Liver (tissue), 9 donors: ENCODE measurements around the gene PDGFC. TPM values are rescaled to one million over a fixed set of nuclear protein-coding genes. Genes with fewer than 3 reads are reported as not detected.
A peak's percentile ranks its signal among the peaks of the same experiment; 100 is the strongest.

Source experiments
- DNase-seq: peaks from one replicate; pipeline ENCODE4 v3.0.0-alpha.2; 2017; ENCODE audit warnings: low spot score
- H3K27ac ChIP-seq, 2 donors: one replicate each; pipeline ENCODE4 v1.7.0; 2013; ENCODE audit warnings: inconsistent platforms in 2 of 2, low read length in 2 of 2, control low read depth in 1 of 2, low read depth in 1 of 2, mild to moderate bottlenecking in 1 of 2
- H3K27me3 ChIP-seq, 4 donors: one replicate each; pipeline versions ENCODE4 v1.6.1 to v1.7.0; 2013; ENCODE audit warnings: low read length in 3 of 4, inconsistent platforms in 1 of 4, mild to moderate bottlenecking in 1 of 4, moderate library complexity in 1 of 4; ENCODE audit not compliant: control insufficient read depth in 4 of 4, insufficient read depth in 4 of 4
- H3K36me3 ChIP-seq, 4 donors: one replicate each; pipeline versions ENCODE4 v1.6.1 to v1.7.0; 2013; ENCODE audit warnings: low read length in 3 of 4, mild to moderate bottlenecking in 3 of 4, low read depth in 1 of 4, moderate library complexity in 1 of 4; ENCODE audit not compliant: control insufficient read depth in 4 of 4, insufficient read depth in 3 of 4
- H3K4me1 ChIP-seq, 4 donors: one replicate each; pipeline versions ENCODE4 v1.6.1 to v1.7.0; 2013; ENCODE audit warnings: low read length in 3 of 4, mild to moderate bottlenecking in 3 of 4, moderate library complexity in 1 of 4; ENCODE audit not compliant: control insufficient read depth in 4 of 4, insufficient read depth in 4 of 4
- H3K4me3 ChIP-seq, 3 donors: one replicate each; pipeline versions ENCODE4 v1.6.1 to v1.7.0; 2013; ENCODE audit warnings: low read length in 3 of 3, control low read depth in 1 of 3, low read depth in 1 of 3, mild to moderate bottlenecking in 1 of 3
- H3K9ac ChIP-seq, 2 donors: one replicate each; pipeline ENCODE4 v1.7.0; 2013; ENCODE audit warnings: low read length in 2 of 2, mild to moderate bottlenecking in 2 of 2, moderate library complexity in 2 of 2, control low read depth in 1 of 2, low read depth in 1 of 2
- H3K9me3 ChIP-seq, 4 donors: one replicate each; pipeline versions ENCODE4 v1.6.1 to v1.7.0; 2013; ENCODE audit warnings: low read length in 3 of 4; ENCODE audit not compliant: control insufficient read depth in 4 of 4
- EGR1 ChIP-seq, 2 donors: IDR thresholded peaks; 2 replicates each; pipeline ENCODE4 v1.6.1; 2016 to 2018; ENCODE audit warnings: antibody characterized with exemption in 2 of 2, low read depth in 2 of 2
- FOXA1 ChIP-seq: IDR thresholded peaks from 2 replicates; pipeline ENCODE4 v1.6.1; 2016; ENCODE audit warnings: antibody characterized with exemption
- FOXA2 ChIP-seq: IDR thresholded peaks from 2 replicates; pipeline ENCODE4 v1.6.1; 2016; ENCODE audit warnings: antibody characterized with exemption
- GABPA ChIP-seq, 2 donors: IDR thresholded peaks in 1 of 2; conservative IDR thresholded peaks in 1 of 2; 2 replicates each; pipeline ENCODE4 v1.6.1; 2016; ENCODE audit warnings: antibody characterized with exemption in 2 of 2, mild to moderate bottlenecking in 1 of 2, moderate library complexity in 1 of 2
- HNF4A ChIP-seq, 2 donors: conservative IDR thresholded peaks; 2 replicates each; pipeline ENCODE4 v1.6.1; 2016; ENCODE audit warnings: antibody characterized with exemption in 2 of 2, mild to moderate bottlenecking in 2 of 2
- HNF4G ChIP-seq: IDR thresholded peaks from 2 replicates; pipeline ENCODE4 v1.6.1; 2016; ENCODE audit warnings: antibody characterized with exemption
- JUND ChIP-seq, 2 donors: IDR thresholded peaks; 2 replicates each; pipeline ENCODE4 v1.6.1; 2016; ENCODE audit warnings: antibody characterized with exemption in 2 of 2
- NR2F2 ChIP-seq: IDR thresholded peaks from 2 replicates; pipeline ENCODE4 v1.6.1; 2016; ENCODE audit warnings: antibody characterized with exemption
- RAD21 ChIP-seq, 2 donors: IDR thresholded peaks; 2 replicates each; pipeline ENCODE4 v1.6.1; 2016; ENCODE audit warnings: antibody characterized with exemption in 2 of 2, mild to moderate bottlenecking in 2 of 2
- RXRA ChIP-seq, 2 donors: IDR thresholded peaks; 2 replicates each; pipeline ENCODE4 v1.6.1; 2017 to 2018; ENCODE audit warnings: antibody characterized with exemption in 2 of 2, mild to moderate bottlenecking in 1 of 2
- SP1 ChIP-seq: IDR thresholded peaks from 2 replicates; pipeline ENCODE4 v1.6.1; 2018; ENCODE audit warnings: antibody characterized with exemption, mild to moderate bottlenecking
- TAF1 ChIP-seq: conservative IDR thresholded peaks from 2 replicates; pipeline ENCODE4 v1.6.1; 2016; ENCODE audit warnings: antibody characterized with exemption, mild to moderate bottlenecking
- YY1 ChIP-seq: IDR thresholded peaks from 2 replicates; pipeline ENCODE4 v1.6.1; 2016; ENCODE audit warnings: antibody characterized with exemption, mild to moderate bottlenecking
- WGBS: extraction: QIAGEN DNeasy Blood & Tissue Kit; methylation state at CpG from one replicate; pipeline ENCODE4 v1.1.7; 2013; 5-methylcytosine and 5-hydroxymethylcytosine counted together
- polyA plus RNA-seq, 2 donors: library from polyadenylated mRNA; stranded (reverse) in 1 of 2; unstranded in 1 of 2; fragments of 200-250 nt in 1 of 2; fragments of >200 nt in 1 of 2; fragmentation: Nextera tagmentation in 1 of 2; extraction: Ambion mirVana in 1 of 2; gene quantifications; one replicate each; pipeline versions ENCODE4 v1.2.1 to v1.2.3, GENCODE V29; 2013 to 2015
- total RNA-seq, 2 donors: library from RNA; depleted of rRNA; stranded (reverse); fragments of >200 nt; gene quantifications; one replicate each; pipeline ENCODE4 v1.2.3, GENCODE V29; 2014
- TF ChIP-seq, protein P1 (sequence below): IDR thresholded peaks from 2 replicates; pipeline ENCODE4 v1.6.1; 2016; ENCODE audit warnings: antibody characterized with exemption
- TF ChIP-seq, protein P2 (sequence below): fragments of 150-350 bp; IDR thresholded peaks from 2 replicates; pipeline ENCODE4 v1.5.1; 2017; ENCODE audit warnings: improper control_type of control experiment, low read depth, low read length; ENCODE audit not compliant: missing input control
- TF ChIP-seq, protein P3 (sequence below): IDR thresholded peaks from 2 replicates; pipeline ENCODE4 v1.6.1; 2016; ENCODE audit warnings: antibody characterized with exemption
- TF ChIP-seq, protein P4 (sequence below): IDR thresholded peaks from 2 replicates; pipeline ENCODE4 v1.6.1; 2016; ENCODE audit warnings: antibody characterized with exemption, mild to moderate bottlenecking
- TF ChIP-seq, protein P5 (sequence below): IDR thresholded peaks from 2 replicates; pipeline ENCODE4 v1.6.1; 2016; ENCODE audit warnings: antibody characterized with exemption
- donor health status: healthy.
- donor health status: healthy.
- donor health status: healthy.
- donor health status: healthy.
- donor health status: healthy.

The PDGFC gene
- total and polyA plus RNA-seq, 4 donors: 5.8 to 25.7 (median 9.7) TPM

DNA sequence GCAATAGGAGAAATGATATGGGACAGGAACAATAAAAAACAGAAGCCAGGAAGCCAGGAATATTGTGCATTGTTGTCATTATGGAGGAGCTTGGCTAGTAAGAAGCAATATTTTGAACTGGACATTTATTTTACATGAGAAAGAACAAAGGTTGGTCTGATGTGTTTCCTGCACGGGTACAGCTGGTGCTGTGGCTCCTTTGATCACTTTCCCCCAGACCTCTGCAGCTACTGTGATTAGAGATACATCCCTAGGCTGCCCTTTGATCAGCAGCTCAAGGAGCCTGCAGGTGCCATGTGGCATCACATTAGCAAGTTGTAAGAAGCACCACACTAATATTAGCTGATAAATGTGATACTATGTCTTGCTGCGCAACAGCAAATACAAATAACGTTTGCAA lies 2.5 kb downstream of the PDGFC start:
- H3K4me1 ChIP-seq: peaks cover 0 to 38% (median 27%) of the 10 kb centered on the region in 4 donors
- H3K9me3 ChIP-seq: no peaks in the 10 kb centered on the region
- no peak for DNase-seq
- H3K4me3 ChIP-seq: peak overlapping the region; percentile 16 to 96 (median 86)
- no peaks in the 10 kb centered on the region for H3K36me3 ChIP-seq
- H3K27me3 ChIP-seq: no peaks in the 10 kb centered on the region
- 42% methylated on average over 3 of the region's 3 CpGs for WGBS
- H3K9ac ChIP-seq: peak overlapping the region in 1 of 2 donors; percentile 1
- TF ChIP-seq FOXA2 (no peak), JUND (IDR thresholded peaks at IDR 0.05) (no peak), HNF4A (conservative IDR thresholded peaks at IDR 0.05) (no peak), RAD21 (IDR thresholded peaks at IDR 0.05) (no peak), RXRA (IDR thresholded peaks at IDR 0.05) (no peak), GABPA (IDR thresholded peaks at IDR 0.05 in 1 of 2, conservative IDR thresholded peaks at IDR 0.05 in 1 of 2) (no peak), TAF1 (no peak), SP1 (no peak), HNF4G (no peak), NR2F2 (no peak), YY1 (no peak), FOXA1 (no peak), EGR1 (IDR thresholded peaks at IDR 0.05; ENCODE audit: low read depth in 2 of 2) (no peak)
- TF ChIP-seq, protein P1, sequence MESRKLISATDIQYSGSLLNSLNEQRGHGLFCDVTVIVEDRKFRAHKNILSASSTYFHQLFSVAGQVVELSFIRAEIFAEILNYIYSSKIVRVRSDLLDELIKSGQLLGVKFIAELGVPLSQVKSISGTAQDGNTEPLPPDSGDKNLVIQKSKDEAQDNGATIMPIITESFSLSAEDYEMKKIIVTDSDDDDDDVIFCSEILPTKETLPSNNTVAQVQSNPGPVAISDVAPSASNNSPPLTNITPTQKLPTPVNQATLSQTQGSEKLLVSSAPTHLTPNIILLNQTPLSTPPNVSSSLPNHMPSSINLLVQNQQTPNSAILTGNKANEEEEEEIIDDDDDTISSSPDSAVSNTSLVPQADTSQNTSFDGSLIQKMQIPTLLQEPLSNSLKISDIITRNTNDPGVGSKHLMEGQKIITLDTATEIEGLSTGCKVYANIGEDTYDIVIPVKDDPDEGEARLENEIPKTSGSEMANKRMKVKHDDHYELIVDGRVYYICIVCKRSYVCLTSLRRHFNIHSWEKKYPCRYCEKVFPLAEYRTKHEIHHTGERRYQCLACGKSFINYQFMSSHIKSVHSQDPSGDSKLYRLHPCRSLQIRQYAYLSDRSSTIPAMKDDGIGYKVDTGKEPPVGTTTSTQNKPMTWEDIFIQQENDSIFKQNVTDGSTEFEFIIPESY: no peak
- TF ChIP-seq, protein P2, sequence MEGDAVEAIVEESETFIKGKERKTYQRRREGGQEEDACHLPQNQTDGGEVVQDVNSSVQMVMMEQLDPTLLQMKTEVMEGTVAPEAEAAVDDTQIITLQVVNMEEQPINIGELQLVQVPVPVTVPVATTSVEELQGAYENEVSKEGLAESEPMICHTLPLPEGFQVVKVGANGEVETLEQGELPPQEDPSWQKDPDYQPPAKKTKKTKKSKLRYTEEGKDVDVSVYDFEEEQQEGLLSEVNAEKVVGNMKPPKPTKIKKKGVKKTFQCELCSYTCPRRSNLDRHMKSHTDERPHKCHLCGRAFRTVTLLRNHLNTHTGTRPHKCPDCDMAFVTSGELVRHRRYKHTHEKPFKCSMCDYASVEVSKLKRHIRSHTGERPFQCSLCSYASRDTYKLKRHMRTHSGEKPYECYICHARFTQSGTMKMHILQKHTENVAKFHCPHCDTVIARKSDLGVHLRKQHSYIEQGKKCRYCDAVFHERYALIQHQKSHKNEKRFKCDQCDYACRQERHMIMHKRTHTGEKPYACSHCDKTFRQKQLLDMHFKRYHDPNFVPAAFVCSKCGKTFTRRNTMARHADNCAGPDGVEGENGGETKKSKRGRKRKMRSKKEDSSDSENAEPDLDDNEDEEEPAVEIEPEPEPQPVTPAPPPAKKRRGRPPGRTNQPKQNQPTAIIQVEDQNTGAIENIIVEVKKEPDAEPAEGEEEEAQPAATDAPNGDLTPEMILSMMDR: no peak
- TF ChIP-seq, protein P3, sequence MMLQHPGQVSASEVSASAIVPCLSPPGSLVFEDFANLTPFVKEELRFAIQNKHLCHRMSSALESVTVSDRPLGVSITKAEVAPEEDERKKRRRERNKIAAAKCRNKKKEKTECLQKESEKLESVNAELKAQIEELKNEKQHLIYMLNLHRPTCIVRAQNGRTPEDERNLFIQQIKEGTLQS: no peak
- TF ChIP-seq, protein P4, sequence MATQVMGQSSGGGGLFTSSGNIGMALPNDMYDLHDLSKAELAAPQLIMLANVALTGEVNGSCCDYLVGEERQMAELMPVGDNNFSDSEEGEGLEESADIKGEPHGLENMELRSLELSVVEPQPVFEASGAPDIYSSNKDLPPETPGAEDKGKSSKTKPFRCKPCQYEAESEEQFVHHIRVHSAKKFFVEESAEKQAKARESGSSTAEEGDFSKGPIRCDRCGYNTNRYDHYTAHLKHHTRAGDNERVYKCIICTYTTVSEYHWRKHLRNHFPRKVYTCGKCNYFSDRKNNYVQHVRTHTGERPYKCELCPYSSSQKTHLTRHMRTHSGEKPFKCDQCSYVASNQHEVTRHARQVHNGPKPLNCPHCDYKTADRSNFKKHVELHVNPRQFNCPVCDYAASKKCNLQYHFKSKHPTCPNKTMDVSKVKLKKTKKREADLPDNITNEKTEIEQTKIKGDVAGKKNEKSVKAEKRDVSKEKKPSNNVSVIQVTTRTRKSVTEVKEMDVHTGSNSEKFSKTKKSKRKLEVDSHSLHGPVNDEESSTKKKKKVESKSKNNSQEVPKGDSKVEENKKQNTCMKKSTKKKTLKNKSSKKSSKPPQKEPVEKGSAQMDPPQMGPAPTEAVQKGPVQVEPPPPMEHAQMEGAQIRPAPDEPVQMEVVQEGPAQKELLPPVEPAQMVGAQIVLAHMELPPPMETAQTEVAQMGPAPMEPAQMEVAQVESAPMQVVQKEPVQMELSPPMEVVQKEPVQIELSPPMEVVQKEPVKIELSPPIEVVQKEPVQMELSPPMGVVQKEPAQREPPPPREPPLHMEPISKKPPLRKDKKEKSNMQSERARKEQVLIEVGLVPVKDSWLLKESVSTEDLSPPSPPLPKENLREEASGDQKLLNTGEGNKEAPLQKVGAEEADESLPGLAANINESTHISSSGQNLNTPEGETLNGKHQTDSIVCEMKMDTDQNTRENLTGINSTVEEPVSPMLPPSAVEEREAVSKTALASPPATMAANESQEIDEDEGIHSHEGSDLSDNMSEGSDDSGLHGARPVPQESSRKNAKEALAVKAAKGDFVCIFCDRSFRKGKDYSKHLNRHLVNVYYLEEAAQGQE: no peak
- TF ChIP-seq, protein P5, sequence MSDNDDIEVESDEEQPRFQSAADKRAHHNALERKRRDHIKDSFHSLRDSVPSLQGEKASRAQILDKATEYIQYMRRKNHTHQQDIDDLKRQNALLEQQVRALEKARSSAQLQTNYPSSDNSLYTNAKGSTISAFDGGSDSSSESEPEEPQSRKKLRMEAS: no peak
- no peak overlapping the region for H3K27ac ChIP-seq
